K562 (cell line): Measurements from ENCODE around the gene RAD52. TPM values are rescaled to one million over a fixed set of nuclear protein-coding genes. Genes with fewer than 3 reads are reported as not detected.
A peak's percentile ranks its signal among the peaks of the same experiment; 100 is the strongest.

ENCODE experiments used
- CHD2 ChIP-seq: IDR thresholded peaks from 2 replicates; pipeline ENCODE4 v1.6.1; 2011; ENCODE audit warnings: low read depth, low read length
- EP400 ChIP-seq: fragments of 450-650 bp; IDR thresholded peaks from 2 replicates; pipeline ENCODE4 v1.6.1; 2017; ENCODE audit warnings: antibody characterized with exemption, mild to moderate bottlenecking, moderate library complexity
- FOXK2 ChIP-seq, 2 experiments: fragments of 450-650 bp; IDR thresholded peaks in 1 of 2; conservative IDR thresholded peaks in 1 of 2; 2 replicates each; pipeline ENCODE4 v1.6.1; 2016; ENCODE audit warnings: low read depth in 2 of 2, mild to moderate bottlenecking in 1 of 2
- GABPA ChIP-seq: fragments of 200-800 bp; sonication (Bioruptor generic); conservative IDR thresholded peaks from 2 replicates; pipeline ENCODE4 v1.6.1; 2016; ENCODE audit warnings: low read depth, missing genetic modification characterization, missing compliant biosample characterization
- GABPB2 ChIP-seq: fragments of 250-450 bp; sonication (Bioruptor Pico); conservative IDR thresholded peaks from 2 replicates; pipeline ENCODE4 v1.5.1; 2021; ENCODE audit warnings: mild to moderate bottlenecking
- IRF2 ChIP-seq: sonication (generic); formaldehyde crosslinking; IDR thresholded peaks from 2 replicates; pipeline ENCODE4 v1.8.1; 2022; ENCODE audit warnings: mild to moderate bottlenecking, missing genetic modification reagents
- JUND ChIP-seq, 2 experiments: IDR thresholded peaks; 2 replicates in 1 of 2; 3 replicates in 1 of 2; pipeline ENCODE4 v1.6.1; 2011; ENCODE audit warnings: borderline replicate concordance in 2 of 2, low read depth in 2 of 2, low read length in 2 of 2, improper control_type of control experiment in 1 of 2, missing biosample characterization in 1 of 2, missing genetic modification characterization in 1 of 2, missing genetic modification reagents in 1 of 2
- LARP7 ChIP-seq: fragments of 450-650 bp; IDR thresholded peaks from 2 replicates; pipeline ENCODE4 v1.6.1; 2016
- MXI1 ChIP-seq: IDR thresholded peaks from 2 replicates; pipeline ENCODE4 v1.6.1; 2011; ENCODE audit warnings: low read depth, mild to moderate bottlenecking, improper control_type of control experiment, low read length
- RFX1 ChIP-seq: fragments of 450-650 bp; IDR thresholded peaks from 2 replicates; pipeline ENCODE4 v1.6.1; 2016; ENCODE audit warnings: mild to moderate bottlenecking, moderate library complexity
- SMARCA4 ChIP-seq: fragments of 450-650 bp; IDR thresholded peaks from 2 replicates; pipeline ENCODE4 v1.6.1; 2016
- TGIF2 ChIP-seq: sonication (generic); formaldehyde crosslinking; IDR thresholded peaks from 2 replicates; pipeline ENCODE4 v1.8.1; 2022; ENCODE audit warnings: mild to moderate bottlenecking, missing genetic modification reagents, moderate library complexity
- XRCC3 ChIP-seq: fragments of 450-650 bp; IDR thresholded peaks from 2 replicates; pipeline ENCODE4 v1.6.1; 2017; ENCODE audit warnings: mild to moderate bottlenecking, moderate library complexity
- ZFP1 ChIP-seq: fragments of 450-650 bp; formaldehyde crosslinking; IDR thresholded peaks from 2 replicates; pipeline ENCODE4 v1.4.0; 2020; ENCODE audit warnings: mild to moderate bottlenecking, mixed read lengths
- polyA plus RNA-seq, 8 experiments: library from polyadenylated mRNA; depleted of rRNA in 4 of 8; stranded (reverse) in 5 of 8; unstranded in 3 of 8; fragments of >200 nt; fragmentation: Nextera tagmentation in 2 of 8; fragmentation: Illumina TruSeq in 1 of 8; extraction: Ambion mirVana in 2 of 8; extraction: Trizol in 1 of 8; gene quantifications; 2 replicates each; pipeline versions ENCODE4 v1.2.1 to v1.2.3, GENCODE V29; 2011 to 2014; ENCODE audit warnings: inconsistent platforms in 1 of 8, missing spikeins in 1 of 8
- total RNA-seq, 7 experiments: library from RNA; depleted of rRNA in 6 of 7; stranded (reverse); fragments of >200 nt in 6 of 7; fragmentation: Illumina TruSeq in 2 of 7; extraction: Trizol in 2 of 7; gene quantifications; 2 replicates each; pipeline versions ENCODE4 v1.2.1 to v1.2.3, GENCODE V29; 2011 to 2021; ENCODE audit warnings: low replicate concordance in 1 of 7
- TF ChIP-seq, protein P1 (sequence below): fragments of 200-800 bp; sonication (Bioruptor generic); IDR thresholded peaks from 2 replicates; pipeline ENCODE4 v1.6.1; 2017; ENCODE audit warnings: missing genetic modification characterization, missing compliant biosample characterization
- TF ChIP-seq, protein P2 (sequence below): fragments of 200-800 bp; sonication (Bioruptor generic); IDR thresholded peaks from 2 replicates; pipeline ENCODE4 v1.6.1; 2017; ENCODE audit warnings: missing genetic modification characterization, missing compliant biosample characterization
- TF ChIP-seq, protein P3 (sequence below), 2 experiments: fragments of 450-650 bp; IDR thresholded peaks; 2 replicates each; pipeline ENCODE4 v1.6.1; 2016; ENCODE audit warnings: mild to moderate bottlenecking in 2 of 2, borderline replicate concordance in 1 of 2, low read depth in 1 of 2, moderate library complexity in 1 of 2

RAD52 gene
- total and polyA plus RNA-seq, 9 of the 15 experiments (the other 6 are each of a cell fraction or from before 2014, with no cell fraction given), result 1.3 to 15.9 (median 9.3) TPM

DNA sequence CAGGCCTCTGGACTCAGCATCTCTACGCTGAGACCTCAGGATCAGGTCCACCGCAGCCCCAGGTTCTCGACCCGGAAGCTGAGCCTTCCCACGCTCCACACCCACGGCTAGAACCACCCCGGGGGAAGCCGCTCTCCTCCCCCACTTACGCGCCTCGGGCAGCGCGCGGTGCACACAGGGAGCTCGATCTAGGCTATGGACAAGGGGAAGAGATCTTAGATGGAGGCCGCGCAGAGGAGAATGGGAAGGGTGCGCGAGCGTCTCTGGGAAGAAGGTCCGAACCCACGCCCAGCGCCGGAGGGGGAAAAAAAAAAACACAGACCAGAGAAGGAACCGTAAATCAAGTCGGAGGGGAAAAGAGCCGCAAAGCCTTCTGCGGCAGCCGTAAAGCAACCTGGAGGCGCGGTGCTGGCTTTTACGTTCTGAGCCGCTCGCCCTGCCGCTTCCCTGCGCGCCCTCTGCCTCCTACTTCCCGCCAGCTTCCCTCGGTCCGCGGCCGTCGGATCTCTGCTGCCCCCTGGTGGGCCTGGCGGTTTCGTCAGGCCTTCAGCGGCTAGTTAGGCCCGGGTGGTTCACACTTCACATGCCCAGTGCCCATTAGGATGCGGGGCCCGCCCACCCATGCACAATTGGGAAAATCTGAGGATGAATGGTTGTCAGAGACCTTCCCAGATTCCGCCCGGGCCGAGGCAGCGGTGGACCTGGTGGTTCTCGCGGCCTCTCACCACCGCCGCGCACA, at the start of gene RAD52 (continued):
- peak; percentile 4; the same call in 1 of the 2 replicates for TF ChIP-seq JUND (IDR thresholded peaks at IDR 0.05; ENCODE audit: borderline replicate concordance, low read depth, low read length)
- TF ChIP-seq JUND (tag; IDR thresholded peaks at IDR 0.05; ENCODE audit: borderline replicate concordance, low read depth, low read length), result no peak; the same call in 2 of the 3 replicates
- TF ChIP-seq, protein P1, sequence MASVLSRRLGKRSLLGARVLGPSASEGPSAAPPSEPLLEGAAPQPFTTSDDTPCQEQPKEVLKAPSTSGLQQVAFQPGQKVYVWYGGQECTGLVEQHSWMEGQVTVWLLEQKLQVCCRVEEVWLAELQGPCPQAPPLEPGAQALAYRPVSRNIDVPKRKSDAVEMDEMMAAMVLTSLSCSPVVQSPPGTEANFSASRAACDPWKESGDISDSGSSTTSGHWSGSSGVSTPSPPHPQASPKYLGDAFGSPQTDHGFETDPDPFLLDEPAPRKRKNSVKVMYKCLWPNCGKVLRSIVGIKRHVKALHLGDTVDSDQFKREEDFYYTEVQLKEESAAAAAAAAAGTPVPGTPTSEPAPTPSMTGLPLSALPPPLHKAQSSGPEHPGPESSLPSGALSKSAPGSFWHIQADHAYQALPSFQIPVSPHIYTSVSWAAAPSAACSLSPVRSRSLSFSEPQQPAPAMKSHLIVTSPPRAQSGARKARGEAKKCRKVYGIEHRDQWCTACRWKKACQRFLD (CRISPR knock-in tag), result no peak; the same call in 1 of the 2 replicates
- no peak for TF ChIP-seq GABPB2 (CRISPR knock-in tag)
- peak; percentile 72 for TF ChIP-seq GABPA (tag)
- TF ChIP-seq MXI1, result no peak
- TF ChIP-seq FOXK2 (conservative IDR thresholded peaks at IDR 0.05 in 1 of 2, IDR thresholded peaks at IDR 0.05 in 1 of 2; ENCODE audit: low read depth in 2 of 2), result peak; percentile 64 to 78; a peak in 3 of 4 replicates
- no peak for TF ChIP-seq SMARCA4
- TF ChIP-seq IRF2 (CRISPR knock-in tag), result no peak
- no peak for TF ChIP-seq XRCC3
- TF ChIP-seq RFX1, result no peak
- TF ChIP-seq LARP7, result no peak
- TF ChIP-seq TGIF2 (CRISPR knock-in tag), result no peak
- TF ChIP-seq CHD2, result no peak
- TF ChIP-seq ZFP1 (CRISPR knock-in tag), result no peak
- TF ChIP-seq, protein P2, sequence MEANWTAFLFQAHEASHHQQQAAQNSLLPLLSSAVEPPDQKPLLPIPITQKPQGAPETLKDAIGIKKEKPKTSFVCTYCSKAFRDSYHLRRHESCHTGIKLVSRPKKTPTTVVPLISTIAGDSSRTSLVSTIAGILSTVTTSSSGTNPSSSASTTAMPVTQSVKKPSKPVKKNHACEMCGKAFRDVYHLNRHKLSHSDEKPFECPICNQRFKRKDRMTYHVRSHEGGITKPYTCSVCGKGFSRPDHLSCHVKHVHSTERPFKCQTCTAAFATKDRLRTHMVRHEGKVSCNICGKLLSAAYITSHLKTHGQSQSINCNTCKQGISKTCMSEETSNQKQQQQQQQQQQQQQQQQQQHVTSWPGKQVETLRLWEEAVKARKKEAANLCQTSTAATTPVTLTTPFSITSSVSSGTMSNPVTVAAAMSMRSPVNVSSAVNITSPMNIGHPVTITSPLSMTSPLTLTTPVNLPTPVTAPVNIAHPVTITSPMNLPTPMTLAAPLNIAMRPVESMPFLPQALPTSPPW (CRISPR knock-in tag), result peak; percentile 71
- peak; percentile 76 for TF ChIP-seq EP400
- TF ChIP-seq, protein P3, sequence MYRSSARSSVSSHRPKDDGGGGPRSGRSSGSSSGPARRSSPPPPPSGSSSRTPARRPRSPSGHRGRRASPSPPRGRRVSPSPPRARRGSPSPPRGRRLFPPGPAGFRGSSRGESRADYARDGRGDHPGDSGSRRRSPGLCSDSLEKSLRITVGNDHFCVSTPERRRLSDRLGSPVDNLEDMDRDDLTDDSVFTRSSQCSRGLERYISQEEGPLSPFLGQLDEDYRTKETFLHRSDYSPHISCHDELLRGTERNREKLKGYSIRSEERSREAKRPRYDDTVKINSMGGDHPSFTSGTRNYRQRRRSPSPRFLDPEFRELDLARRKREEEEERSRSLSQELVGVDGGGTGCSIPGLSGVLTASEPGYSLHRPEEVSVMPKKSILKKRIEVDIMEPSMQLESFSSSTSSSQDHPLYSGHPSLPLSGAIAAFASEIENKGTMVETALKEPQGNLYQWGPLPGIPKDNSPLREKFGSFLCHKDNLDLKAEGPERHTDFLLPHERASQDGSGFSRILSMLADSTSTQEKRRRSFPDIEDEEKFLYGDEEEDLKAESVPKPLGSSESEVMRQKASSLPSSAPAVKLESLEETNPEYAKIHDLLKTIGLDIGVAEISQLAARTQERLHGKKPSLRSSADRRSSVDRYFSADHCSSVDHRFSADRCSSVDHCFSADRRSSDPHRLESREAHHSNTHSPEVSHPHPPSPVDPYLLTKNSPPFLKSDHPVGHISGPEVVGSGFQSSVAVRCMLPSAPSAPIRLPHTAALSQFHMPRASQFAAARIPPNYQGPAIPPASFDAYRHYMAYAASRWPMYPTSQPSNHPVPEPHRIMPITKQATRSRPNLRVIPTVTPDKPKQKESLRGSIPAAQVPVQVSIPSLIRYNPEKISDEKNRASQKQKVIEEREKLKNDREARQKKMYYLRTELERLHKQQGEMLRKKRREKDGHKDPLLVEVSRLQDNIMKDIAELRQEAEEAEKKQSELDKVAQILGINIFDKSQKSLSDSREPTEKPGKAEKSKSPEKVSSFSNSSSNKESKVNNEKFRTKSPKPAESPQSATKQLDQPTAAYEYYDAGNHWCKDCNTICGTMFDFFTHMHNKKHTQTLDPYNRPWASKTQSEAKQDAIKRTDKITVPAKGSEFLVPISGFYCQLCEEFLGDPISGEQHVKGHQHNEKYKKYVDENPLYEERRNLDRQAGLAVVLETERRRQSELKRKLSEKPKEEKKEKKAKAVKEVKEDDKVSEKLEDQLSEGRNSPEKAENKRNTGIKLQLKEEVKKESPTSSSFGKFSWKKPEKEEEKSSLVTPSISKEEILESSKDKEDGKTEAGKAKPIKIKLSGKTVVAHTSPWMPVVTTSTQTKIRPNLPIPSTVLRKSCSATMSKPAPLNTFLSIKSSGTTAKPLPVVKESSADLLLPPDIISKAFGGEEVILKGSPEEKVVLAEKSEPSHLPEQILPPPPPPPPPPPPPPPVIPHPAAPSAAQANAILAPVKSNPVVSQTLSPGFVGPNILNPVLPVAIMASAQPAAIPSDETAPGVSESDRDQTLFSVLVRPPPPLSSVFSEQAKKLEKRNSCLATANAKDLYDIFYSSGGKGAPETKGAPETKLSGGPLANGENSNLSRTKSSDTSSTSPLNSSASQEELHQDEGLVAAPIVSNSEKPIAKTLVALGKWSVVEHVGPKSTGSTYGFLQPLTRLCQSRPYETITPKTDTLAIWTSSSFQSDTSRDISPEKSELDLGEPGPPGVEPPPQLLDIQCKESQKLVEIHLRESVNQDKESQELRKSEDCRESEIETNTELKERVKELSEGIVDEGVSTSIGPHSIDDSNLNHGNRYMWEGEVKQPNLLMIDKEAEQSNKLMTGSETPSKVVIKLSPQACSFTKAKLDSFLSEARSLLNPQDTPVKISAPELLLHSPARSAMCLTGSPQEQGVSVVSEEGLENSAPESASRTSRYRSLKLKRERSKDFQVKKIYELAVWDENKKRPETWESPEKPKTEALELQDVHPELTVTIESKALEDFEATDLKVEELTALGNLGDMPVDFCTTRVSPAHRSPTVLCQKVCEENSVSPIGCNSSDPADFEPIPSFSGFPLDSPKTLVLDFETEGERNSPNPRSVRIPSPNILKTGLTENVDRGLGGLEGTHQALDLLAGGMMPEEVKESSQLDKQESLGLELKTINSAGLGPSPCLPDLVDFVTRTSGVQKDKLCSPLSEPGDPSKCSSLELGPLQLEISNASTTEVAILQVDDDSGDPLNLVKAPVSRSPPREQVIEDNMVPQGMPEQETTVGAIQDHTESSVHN (IDR thresholded peaks at IDR 0.05; ENCODE audit: borderline replicate concordance in 1 of 2, low read depth in 1 of 2), result no peak
